IMR-90 (cell line): ENCODE results near the gene CTNNA2.

Source experiments
- CHD1 ChIP-seq: IDR thresholded peaks from 2 replicates; pipeline ENCODE4 v1.6.1; 2012; ENCODE audit warnings: low read depth, low read length, improper control_type of control experiment
- TF ChIP-seq, protein P1 (sequence below): conservative IDR thresholded peaks from 2 replicates; pipeline ENCODE4 v1.5.1; 2012; ENCODE audit warnings: mild to moderate bottlenecking, low read depth, low read length, improper control_type of control experiment
- TF ChIP-seq, protein P2 (sequence below): fragments of 150-350 bp; IDR thresholded peaks from 2 replicates; pipeline ENCODE4 v1.6.1; 2017; ENCODE audit warnings: mild to moderate bottlenecking, antibody characterized with exemption, low read length, low read depth

DNA sequence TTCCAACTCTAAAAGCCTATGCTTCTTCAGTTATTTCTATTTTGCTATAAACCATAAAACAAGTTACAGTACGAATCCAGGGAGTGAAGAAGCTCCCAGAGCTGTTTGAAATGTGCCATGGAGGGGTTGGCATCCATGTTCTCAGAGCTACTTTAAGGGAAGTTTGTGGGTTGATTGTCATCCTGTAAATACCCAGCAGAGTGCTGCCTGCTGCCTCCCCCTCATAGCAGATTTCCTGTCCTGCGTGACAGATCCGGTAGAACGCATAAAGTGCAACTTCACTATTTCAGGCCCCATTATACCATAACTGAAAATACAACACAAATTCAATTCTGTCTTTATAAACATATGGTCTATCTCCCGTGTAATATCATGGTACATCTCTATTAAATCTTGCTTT is 114.4 kb downstream of the CTNNA2 start:
- TF ChIP-seq, protein P1, sequence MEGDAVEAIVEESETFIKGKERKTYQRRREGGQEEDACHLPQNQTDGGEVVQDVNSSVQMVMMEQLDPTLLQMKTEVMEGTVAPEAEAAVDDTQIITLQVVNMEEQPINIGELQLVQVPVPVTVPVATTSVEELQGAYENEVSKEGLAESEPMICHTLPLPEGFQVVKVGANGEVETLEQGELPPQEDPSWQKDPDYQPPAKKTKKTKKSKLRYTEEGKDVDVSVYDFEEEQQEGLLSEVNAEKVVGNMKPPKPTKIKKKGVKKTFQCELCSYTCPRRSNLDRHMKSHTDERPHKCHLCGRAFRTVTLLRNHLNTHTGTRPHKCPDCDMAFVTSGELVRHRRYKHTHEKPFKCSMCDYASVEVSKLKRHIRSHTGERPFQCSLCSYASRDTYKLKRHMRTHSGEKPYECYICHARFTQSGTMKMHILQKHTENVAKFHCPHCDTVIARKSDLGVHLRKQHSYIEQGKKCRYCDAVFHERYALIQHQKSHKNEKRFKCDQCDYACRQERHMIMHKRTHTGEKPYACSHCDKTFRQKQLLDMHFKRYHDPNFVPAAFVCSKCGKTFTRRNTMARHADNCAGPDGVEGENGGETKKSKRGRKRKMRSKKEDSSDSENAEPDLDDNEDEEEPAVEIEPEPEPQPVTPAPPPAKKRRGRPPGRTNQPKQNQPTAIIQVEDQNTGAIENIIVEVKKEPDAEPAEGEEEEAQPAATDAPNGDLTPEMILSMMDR, result no peak
- no peak for TF ChIP-seq CHD1
- TF ChIP-seq, protein P2, sequence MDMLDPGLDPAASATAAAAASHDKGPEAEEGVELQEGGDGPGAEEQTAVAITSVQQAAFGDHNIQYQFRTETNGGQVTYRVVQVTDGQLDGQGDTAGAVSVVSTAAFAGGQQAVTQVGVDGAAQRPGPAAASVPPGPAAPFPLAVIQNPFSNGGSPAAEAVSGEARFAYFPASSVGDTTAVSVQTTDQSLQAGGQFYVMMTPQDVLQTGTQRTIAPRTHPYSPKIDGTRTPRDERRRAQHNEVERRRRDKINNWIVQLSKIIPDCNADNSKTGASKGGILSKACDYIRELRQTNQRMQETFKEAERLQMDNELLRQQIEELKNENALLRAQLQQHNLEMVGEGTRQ, result no peak
